DMS53 treated with DMSO at 0.1 percent for 48 hours (cell line): ENCODE data around the gene AKTIP.

Experiments
- DNase-seq: peaks from one replicate; lab custom pipeline; 2025; ENCODE audit not compliant: unreplicated experiment; lab: John Stamatoyannopoulos, UW

AKTIP gene

GRCh38 chr16:53482123-53482522 is 20.9 kb downstream of the AKTIP start:
- no peak for DNase-seq

GRCh38 chr16:53480394-53480793 is 22.6 kb downstream of the AKTIP start:
- no peak for DNase-seq

GRCh38 chr16:53478965-53479364 is 24.0 kb downstream of the AKTIP start:
- no peak for DNase-seq

- no peak for DNase-seq
These were observed 26.1 kb downstream of the AKTIP start for GRCh38 chr16:53476867-53477266.

DNA sequence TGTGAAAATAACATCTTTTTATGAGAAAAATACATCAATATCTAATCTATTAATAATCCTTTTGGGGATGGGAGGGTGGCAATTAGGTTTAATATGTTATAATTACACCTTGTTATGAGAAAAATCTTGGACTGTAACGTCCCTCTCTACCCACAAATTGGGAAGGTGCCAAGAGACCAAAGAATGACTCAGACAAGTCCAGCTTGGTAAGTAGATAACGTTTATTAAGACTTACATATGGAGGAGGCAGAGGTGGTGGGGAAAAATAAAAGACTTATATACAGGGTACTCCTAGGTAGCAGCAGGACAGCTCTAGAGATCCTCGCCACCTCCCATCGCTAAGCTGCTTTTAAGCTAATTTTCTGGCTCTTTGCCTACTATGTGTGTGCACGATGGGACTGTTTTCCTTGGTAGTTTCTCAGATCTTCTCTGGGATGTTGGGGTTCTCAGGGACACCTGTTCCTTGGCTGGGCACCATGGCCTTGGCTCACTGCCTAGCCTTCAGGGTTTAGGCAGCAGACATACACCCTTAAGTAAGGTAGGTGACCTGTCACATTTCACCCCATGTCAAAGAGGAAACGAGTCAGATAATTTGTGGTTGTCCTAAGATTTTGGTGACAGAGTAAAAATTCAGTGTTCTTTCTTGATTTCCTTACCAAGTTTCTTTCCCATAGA is 37.3 kb downstream of the AKTIP start:
- DNase-seq: no peak

- no peak for DNase-seq
These were observed 44.4 kb downstream of the AKTIP start for GRCh38 chr16:53458635-53459034.

- no peak for DNase-seq
These were observed 45.3 kb downstream of the AKTIP start for GRCh38 chr16:53457670-53458069.

DNA sequence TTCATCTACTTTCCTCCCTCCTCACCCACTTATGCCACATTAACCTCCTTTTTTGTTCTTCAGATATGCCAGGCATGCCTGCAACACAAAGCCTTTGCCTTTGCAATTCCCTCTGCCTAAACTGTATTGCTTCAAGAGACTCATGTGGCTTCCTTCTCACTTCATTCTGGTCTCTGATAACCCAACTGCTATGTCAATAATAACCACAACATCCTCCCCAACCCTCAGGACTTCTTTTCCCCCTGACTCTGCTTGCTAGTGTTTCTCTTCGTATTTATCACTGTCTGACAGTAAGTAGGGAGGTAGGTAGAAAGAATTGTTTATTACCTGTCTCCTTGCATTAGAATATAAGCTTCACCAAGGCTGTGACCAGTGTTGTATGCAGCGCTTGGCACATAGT is 46.4 kb downstream of the AKTIP start:
- DNase-seq: no peak

- DNase-seq: no peak
These were observed 49.1 kb downstream of the AKTIP start for GRCh38 chr16:53453928-53454327.

GRCh38 chr16:53449816-53450517 is 53.0 kb downstream of the AKTIP start:
- DNase-seq: no peak

GRCh38 chr16:53446090-53446489 is 56.9 kb downstream of the AKTIP start:
- DNase-seq: no peak

GRCh38 chr16:53445534-53445933 is 57.5 kb downstream of the AKTIP start:
- peak; percentile 78 for DNase-seq
